ENCODE data around the gene ADCY9. TPM values are rescaled to one million over a fixed set of nuclear protein-coding genes. Genes with fewer than 3 reads are reported as not detected.

ADCY9 gene
- total RNA-seq, 1 donor from 2014 or later: 31.9 TPM

- Mint-ChIP-seq H3K4me3 (ENCODE audit: unreplicated experiment) (no peak overlapping the region), H3K36me3 (ENCODE audit: low read depth) (peaks cover 12% of the 10 kb centered on the region), H3K27me3 (ENCODE audit: low read depth) (no peaks in the 10 kb centered on the region), H3K9me3 (ENCODE audit: low read depth) (no peaks in the 10 kb centered on the region), H3K4me1 (ENCODE audit: low read depth) (peaks cover 16% of the 10 kb centered on the region), H3K27ac (ENCODE audit: unreplicated experiment) (no peak overlapping the region)
- TF ChIP-seq CTCF (IDR thresholded peaks at IDR 0.05): no peak
- DNase-seq (ENCODE audit: low spot score): no peak
Measured at GRCh38 chr16:3977376-3977775, 138.9 kb downstream of the ADCY9 start.

GRCh38 chr16:3974751-3975150 lies 141.5 kb downstream of the ADCY9 start:
- Mint-ChIP-seq H3K4me1 (ENCODE audit: low read depth) (peaks cover 12% of the 10 kb centered on the region), H3K27ac (ENCODE audit: unreplicated experiment) (no peak overlapping the region), H3K36me3 (ENCODE audit: low read depth) (peaks cover 14% of the 10 kb centered on the region), H3K4me3 (ENCODE audit: unreplicated experiment) (no peak overlapping the region), H3K27me3 (ENCODE audit: low read depth) (no peaks in the 10 kb centered on the region), H3K9me3 (ENCODE audit: low read depth) (no peaks in the 10 kb centered on the region)
- TF ChIP-seq CTCF (IDR thresholded peaks at IDR 0.05): no peak
- DNase-seq (ENCODE audit: low spot score): no peak

- H3K9me3 Mint-ChIP-seq (ENCODE audit: low read depth): no peaks in the 10 kb centered on the region
- no peak for DNase-seq (ENCODE audit: low spot score)
Measured at GRCh38 chr16:3971706-3972105, 144.5 kb downstream of the ADCY9 start.

GRCh38 chr16:3971261-3971660 lies 145.0 kb downstream of the ADCY9 start:
- Mint-ChIP-seq H3K9me3 (ENCODE audit: low read depth) (no peaks in the 10 kb centered on the region), H3K27ac (ENCODE audit: unreplicated experiment) (peak overlapping the region; percentile 95), H3K27me3 (ENCODE audit: low read depth) (no peaks in the 10 kb centered on the region), H3K4me1 (ENCODE audit: low read depth) (peaks cover 12% of the 10 kb centered on the region), H3K4me3 (ENCODE audit: unreplicated experiment) (no peak overlapping the region), H3K36me3 (ENCODE audit: low read depth) (peaks cover 10% of the 10 kb centered on the region)
- no peak for TF ChIP-seq CTCF (IDR thresholded peaks at IDR 0.05)
- no peak for DNase-seq (ENCODE audit: low spot score)

More at GRCh38 chr16:3971706-3972105, 144.5 kb downstream of the ADCY9 start:
- H3K36me3 Mint-ChIP-seq (ENCODE audit: low read depth): peaks cover 7% of the 10 kb centered on the region
- TF ChIP-seq CTCF (IDR thresholded peaks at IDR 0.05): no peak
- H3K27me3 Mint-ChIP-seq (ENCODE audit: low read depth): no peaks in the 10 kb centered on the region
- peak overlapping the region; percentile 95 for H3K27ac Mint-ChIP-seq (ENCODE audit: unreplicated experiment)
- no peak overlapping the region for H3K4me3 Mint-ChIP-seq (ENCODE audit: unreplicated experiment)
- H3K4me1 Mint-ChIP-seq (ENCODE audit: low read depth): peaks cover 12% of the 10 kb centered on the region

GRCh38 chr16:3968551-3968950 lies 147.7 kb downstream of the ADCY9 start:
- Mint-ChIP-seq H3K27me3 (ENCODE audit: low read depth) (no peaks in the 10 kb centered on the region), H3K4me3 (ENCODE audit: unreplicated experiment) (no peak overlapping the region), H3K36me3 (ENCODE audit: low read depth) (peaks cover 19% of the 10 kb centered on the region), H3K27ac (ENCODE audit: unreplicated experiment) (no peak overlapping the region), H3K4me1 (ENCODE audit: low read depth) (peaks cover 12% of the 10 kb centered on the region), H3K9me3 (ENCODE audit: low read depth) (no peaks in the 10 kb centered on the region)
- DNase-seq (ENCODE audit: low spot score): no peak
- no peak for TF ChIP-seq CTCF (IDR thresholded peaks at IDR 0.05)
